Fibroblast of skin of scalp (primary cell): ENCODE data around the gene EDARADD. TPM values are rescaled to one million over a fixed set of nuclear protein-coding genes. Genes with fewer than 3 reads are reported as not detected.
"Not testable (repeated sequence)": the region's sequence is repeated elsewhere in the genome, so short reads cannot be mapped to it uniquely, and the experiment has no call there.

Experiments used
- DNase-seq: peaks from one replicate; pipeline ENCODE4 v3.0.0-alpha.2; 2013
- polyA plus RNA-seq, 2 experiments: library from polyadenylated mRNA; unstranded; fragments of 120-200 nt; gene quantifications; one replicate each; pipeline ENCODE4 v1.2.1, GENCODE V29; 2013; ENCODE audit not compliant: insufficient read length in 2 of 2

The EDARADD gene
- polyA plus RNA-seq (2013, experiment 1 of 2; ENCODE audit: insufficient read length): 0.39 TPM
- 0.26 TPM for polyA plus RNA-seq (2013, experiment 2 of 2; ENCODE audit: insufficient read length)

DNA sequence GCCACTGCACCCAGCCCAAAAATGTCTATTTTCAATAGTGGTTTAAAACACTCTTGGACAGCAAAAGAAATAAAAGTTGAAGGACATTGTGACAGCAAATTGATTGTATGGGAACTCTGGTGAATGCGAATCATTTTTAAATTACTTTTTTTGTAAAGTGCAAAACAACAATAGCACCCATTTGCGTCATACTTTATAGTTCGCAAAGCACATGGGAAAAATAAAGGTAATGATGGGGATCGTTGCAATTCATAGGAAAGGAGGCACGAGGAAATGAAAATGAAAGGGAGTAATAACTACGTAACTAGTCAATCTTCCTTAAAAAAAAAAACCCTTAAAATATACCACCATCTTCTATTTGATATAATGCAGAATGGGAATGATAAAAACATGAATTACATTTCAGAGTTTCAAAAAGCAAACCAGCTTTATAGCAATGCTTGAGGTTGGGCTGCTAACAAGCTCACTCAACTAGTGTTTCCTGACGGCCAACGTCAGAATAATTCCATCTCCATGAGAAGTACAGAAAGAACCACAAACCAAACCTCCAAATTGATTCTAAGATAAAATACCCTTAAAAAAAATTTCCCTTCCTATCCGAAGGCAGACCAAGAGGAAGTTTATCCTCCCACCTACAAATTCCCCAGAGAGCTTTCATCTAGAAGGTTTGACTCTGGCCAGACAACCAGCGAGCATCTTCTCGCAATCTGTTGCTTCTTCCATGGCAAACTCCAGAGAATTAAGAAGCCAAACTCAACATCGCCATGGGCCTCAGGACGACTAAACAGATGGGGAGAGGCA, at the start of gene EDARADD:
Gene EDARADD (plus strand): TSS at position 606 of the 801 bp plus-strand sequence. CDS start 159 bp downstream, at position 765.
- DNase-seq: peak; percentile 22

DNA sequence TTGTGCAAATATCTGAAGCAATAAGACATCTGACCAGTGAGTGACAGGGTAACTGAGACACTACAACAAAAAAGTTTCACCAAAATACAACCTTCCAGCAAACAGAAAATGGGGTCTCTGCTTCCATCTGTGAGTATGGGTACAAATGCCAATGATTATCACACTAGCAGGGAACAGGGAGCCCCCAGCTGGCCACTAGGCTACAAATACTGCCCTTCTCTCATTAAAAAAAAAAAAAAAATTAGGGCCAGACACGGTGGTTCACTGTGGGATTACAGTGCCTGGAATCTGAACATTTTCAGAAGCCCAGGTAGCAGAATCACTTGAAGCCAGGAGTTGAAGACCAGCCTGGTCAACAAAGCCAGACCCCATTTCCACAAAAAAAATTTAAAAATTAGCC, 48.4 kb upstream of the EDARADD start:
- no peak for DNase-seq

DNA sequence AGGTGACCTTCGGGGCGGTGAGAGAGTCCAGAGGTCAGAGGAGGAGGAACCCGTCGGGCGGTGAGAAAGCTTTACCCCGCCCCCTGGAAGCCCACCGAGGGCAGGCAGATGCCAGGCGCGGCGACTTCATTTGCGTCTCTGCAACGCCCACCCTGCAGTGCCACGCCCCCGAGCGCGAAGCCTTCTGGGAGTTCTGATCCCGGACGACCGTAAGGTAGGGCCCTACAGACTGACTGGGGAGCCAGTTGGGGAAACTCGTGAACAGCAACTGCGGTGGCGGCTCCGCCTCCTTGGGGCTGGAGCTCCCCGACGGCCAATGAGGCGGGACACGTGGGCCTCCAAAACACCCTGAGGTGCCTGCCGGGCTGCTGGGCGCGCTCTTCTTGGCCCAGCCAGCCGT, 46.0 kb upstream of the EDARADD start:
- no peak for DNase-seq

DNA sequence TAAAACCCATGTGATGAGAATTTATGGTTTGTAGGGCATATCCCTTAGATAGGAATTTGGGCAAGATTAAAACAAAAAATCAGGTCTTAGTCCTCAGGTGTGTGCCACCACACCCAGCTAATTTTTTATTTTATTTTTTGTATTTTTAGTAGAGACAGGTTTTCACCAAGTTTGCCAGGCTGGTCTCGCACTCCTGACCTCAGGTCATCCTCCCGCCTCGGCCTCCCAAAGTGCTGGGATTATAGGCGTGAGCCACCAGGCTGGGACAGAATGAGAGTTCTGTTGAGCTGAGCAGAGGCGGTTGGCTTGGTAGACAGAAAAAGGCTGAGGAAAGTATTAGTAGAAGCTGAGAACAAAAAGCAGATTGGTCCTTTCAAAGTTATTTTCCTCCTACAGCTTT, 43.8 kb upstream of the EDARADD start:
- no peak for DNase-seq

DNA sequence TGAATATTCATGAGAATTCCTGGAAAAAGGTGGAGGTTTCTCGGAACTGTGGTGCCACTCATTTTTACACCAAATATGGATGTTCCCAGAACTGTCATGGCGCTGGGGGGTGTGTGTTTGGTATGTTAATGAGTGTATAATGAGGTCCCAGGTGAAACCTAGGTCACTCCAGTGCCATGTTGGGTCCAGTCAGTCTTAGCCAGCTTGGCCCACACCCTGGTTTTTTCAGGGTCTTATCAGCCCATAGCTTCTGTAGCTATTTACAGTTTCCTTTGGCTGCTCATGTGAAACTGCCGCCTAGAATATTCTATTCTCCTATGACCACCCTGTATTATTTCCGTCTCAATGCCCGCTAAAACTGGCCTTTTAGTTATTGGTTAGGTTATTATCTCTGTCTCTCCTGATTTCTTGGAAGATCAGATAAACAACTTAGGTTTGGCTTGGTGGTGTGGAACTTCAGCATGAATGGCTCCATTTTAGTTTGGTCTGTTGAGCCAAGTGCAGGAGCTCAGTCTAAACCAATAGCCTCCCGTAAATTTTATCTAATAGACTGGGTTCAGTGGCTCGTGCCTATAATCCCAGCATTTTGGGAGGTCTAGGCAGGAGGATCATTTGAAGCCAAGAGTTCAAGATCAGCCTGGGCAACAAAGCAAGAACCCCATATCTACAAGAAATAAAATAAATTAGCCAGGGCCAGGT, 42.1 kb upstream of the EDARADD start:
- no peak for DNase-seq

DNA sequence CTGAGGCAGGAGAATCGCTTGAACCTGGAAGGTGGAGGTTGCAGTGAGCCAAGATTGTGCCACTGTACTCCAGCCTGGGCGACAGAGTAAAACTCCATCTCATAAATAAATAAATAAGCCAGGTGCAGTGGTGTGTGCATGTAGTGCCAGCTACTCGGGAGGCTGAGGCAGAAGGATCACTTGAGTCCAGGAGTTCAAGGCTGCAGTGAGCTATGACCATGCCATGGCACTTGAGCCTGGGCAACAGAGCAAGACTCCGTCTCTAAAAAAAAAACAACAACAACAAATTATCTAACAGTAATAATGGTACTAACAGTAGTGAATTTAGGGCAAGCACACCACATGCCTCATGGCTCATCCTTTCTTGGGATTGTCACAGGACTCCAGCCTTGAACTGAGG, 41.3 kb upstream of the EDARADD start:
- not testable (repeated sequence) for DNase-seq

DNA sequence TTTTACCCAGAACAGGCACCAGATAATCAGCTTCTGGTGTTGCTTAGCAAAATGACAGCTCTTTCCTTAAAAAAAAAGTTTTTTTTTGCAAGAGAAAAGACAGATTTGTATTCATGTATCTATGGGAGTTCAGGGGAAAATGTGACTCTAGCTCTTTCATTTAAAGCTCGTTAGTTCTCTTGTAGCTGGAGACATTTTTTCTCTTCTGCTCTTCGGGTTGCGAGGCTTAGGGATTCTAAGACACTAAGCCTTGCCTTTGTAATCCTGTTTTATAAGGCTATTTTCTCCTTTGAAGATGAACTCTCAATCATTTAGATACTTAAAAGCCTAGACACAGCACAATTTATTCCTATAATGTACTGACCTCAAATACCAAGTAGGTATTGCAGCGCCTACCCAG, 40.3 kb upstream of the EDARADD start:
- no peak for DNase-seq

DNA sequence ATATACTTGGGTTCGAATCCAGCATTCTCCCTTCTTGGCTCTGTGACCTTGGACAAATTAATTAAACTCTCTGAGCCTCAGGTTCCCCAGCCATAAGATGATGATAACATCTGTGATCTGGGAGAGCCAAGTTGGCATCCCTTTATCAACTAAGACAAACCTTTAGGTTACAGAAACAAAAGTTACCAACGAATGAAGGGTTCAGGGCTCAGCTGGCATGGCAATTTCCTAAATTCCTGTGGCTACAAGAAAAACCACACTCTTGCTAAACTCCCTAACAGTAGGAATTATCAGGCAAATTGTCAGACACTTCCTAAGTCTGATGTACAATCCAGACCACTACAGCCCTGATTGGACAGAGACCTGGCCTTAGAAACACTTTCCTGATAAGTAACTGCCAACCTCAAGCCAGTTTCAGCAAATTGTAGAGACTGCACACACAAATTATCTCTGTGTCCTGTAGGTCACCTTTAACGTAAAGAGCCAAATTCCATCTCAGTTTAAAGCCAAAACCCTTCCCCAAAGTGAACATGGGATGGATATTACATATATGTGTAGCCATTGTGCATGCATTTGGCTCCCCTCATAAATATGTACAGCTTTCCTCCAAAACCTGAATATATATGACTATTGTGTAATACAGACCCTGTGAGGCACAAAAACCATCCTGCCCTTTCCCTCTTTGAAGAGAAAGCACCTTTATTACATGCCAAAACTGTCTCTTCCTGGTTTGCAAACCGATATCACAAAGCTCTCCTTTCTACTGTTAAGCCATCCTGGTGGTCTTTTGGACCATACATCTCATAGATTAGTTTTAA, 39.5 kb upstream of the EDARADD start:
- peak; percentile 8 for DNase-seq

DNA sequence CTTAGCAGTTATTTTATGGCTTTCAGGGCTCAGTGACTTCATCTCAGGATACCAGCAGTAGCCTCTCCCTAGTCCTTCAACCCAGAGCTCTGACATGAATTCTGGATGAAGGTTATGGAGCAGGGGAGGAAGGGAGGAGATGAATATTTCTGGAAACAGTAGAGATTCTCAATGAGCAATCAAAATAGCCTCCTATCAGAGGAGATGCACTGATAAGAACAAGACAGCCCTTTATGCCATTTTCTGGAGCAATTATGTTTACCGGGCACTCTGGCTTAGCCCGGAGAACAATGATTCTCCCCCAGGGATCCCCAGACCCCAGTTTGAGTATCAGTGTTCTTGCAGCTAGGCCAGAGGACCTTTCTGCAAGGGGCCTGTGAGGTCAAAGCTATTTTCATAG, 37.9 kb upstream of the EDARADD start:
- no peak for DNase-seq

DNA sequence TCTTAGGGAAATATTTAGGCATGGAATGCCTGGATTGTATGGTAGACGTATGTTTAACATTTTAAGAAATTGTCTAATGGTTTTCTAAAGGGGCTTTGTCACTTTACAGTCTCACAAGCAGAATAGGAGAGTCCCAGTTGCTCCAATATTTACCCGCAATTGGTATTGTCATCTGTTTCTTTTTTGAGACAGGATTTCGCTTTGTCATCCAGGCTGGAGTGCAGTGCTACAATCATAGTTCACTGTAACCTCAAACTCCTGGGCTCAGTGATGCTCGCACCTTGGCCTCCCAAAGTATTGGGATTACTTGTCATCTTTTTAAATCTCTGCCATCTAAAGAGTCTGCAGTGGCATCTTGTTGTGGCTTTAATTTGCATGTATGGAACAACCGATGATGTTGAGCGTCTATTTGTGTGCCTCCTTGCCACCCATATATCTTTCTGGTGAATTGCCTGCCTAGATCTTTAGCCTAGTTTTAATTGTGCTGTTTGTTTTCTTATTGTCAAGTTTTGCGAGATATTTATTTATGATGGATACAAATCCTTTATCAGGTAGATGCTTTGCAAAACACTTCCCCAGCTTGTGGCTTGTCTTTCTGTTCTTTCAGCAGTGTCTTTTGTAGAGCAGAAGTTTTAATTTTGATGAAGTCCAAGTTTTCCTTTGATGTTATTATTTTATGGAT, 32.0 kb upstream of the EDARADD start:
- DNase-seq: no peak

DNA sequence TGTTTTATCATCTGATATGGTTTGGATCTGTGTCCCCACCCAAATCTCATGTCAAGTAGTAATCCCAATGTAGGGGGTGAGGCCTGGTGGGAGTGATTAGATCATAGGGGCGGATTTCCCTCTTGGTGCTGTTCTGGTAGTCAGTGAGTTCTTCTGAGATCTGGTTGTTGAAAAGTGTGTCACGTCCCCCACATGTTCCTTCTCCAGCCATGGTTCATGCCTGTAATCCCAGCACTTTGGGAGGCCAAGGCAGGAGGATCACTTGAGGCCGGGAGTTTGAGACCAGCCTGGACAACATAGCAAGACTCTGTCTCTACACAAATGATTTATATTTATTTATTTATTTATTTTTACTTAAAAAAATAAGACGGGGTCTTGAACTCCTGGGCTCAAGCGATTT, 30.8 kb upstream of the EDARADD start:
- no peak for DNase-seq

DNA sequence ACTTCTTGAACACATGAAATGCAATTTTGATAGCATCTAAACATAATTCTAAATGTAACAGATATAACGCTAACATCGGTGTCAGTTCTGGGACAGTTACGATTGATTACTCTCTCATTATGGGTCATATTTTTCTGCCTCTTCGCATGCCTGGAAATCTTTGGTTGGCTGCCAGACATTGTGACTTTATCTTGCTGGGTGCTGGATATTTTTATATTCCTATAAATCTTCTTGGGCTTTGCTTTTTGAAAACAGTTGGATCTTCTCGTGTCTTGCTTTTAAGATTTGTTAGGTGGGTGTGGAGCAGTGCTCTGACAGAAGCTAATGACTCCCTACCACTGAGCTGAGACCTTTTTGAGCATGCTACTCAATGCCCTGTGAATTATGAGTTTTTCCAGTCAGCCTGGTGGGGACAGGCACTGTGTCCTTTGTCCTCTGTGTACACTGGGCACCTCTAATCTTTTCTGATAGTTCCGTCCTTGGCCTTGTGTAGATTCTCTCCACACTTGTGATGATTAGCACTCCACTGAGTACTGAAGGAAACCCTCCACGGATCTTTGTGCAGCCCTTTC, 28.0 kb upstream of the EDARADD start:
- no peak for DNase-seq

DNA sequence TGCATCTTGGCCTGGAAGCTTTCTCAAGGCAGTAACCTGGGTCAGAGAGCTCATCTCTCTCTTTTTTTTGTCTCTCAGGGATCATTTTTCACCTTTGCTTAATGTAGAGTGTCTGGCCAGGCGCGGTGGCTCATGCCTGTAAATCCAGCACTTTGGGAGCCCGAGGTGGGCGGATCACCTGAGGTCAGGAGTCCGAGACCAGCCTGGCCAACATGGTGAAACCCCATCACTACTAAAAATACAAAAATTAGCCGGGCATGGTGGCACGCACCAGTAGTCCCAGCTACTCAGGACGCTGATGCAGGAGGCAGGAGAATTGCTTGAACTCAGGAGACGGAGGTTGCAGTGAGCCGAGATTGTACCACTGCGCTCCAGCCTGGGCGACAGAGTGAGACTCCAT, 27.4 kb upstream of the EDARADD start:
- not testable (repeated sequence) for DNase-seq

DNA sequence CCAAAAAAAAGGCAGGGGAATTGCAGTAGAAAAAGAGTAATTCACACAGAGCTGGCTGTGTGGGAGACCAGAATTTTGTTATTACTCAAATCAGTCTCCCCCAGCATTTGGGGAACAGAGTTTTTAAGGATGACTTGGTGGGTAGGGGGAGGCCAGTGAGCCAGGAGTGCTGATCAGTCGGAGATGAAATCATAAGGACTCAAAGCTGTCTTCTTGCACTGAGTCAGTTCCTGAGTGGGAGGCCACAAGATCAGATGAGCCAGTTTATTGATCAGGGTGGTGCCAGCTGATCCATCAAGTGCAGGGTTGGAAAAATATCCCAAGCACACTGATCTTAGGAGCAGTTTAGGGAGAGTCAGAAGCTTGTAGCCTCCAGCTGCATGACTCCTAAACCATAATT, 23.7 kb upstream of the EDARADD start:
- DNase-seq: no peak

DNA sequence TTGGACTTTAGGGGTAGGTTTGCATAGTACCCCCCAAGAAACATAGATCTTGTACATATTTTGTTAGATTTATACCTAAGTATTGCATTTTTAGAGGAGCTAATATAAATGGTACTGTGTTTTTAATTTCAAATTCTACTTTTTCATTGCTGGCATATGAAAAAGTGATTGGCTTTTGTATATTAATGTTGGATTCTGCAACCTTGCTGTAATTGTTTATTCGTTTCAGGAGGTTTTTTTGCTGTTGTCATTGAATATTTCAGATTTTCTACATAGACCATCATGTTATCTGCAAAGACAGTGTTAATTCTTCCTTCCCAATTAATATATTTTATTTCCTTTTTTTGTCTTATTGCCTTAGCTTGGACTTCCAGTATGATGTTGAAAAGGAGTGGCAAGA, 23.0 kb upstream of the EDARADD start:
- no peak for DNase-seq

DNA sequence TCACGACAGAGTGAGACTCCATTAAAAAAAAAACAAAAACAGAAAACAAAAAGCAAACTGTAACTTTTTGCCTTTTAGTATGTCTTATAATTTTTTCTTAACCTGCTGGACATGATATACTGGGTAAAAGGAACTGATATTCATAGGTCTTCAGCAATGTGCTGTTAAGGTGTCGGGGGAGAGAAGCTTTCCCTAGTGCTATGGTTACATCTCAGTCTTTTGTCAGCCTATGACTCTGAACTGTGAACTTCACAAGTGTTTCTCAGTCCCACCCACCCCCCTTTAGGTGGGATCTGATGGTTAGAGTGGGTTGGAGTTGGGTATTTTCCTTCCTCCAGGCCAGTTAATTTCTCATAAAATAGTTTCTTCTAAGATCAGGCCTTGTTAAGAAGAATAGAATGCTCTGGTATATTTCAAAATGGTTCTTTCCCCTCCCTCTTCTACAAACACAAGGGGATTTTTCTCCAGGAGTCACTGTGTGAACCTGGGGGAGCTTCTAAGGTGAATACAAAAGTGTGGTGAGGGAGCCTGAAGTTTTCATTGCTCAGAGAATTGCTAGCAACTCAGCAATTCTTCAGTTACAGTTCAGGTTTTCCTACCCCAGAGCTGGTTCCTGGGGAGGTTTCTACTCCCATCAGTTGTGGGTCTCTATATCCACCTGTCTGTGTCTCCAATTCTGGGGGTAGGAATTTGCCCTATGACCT, 16.1 kb upstream of the EDARADD start:
- DNase-seq: no peak

DNA sequence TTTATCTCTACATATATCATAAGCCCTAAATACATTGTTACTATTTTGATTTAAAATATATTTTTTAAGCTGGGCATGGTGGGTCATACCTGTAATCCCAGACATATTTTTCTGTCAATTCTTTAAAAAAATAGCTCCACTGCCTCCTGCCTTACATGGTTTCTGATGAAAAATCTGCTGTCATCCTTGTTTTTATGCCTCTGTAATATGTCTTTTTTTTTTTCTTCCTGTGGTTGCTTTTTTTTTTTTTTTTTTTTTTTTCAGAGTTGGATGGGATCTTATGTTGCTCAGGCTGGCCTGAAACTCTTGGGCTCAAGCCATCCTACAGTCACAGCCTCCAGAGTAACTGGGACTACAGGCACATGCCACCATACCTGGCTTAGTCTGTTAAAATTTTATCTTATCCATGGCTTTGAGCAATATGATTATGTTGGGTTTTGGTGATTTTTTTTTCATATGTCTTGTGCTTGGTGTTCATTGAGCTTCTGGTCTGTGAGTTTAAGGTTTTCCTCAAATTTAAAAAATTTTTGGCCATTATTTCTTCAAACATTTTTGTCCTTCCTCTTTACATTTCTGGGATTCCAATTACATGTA, 12.4 kb upstream of the EDARADD start:
- no peak for DNase-seq

DNA sequence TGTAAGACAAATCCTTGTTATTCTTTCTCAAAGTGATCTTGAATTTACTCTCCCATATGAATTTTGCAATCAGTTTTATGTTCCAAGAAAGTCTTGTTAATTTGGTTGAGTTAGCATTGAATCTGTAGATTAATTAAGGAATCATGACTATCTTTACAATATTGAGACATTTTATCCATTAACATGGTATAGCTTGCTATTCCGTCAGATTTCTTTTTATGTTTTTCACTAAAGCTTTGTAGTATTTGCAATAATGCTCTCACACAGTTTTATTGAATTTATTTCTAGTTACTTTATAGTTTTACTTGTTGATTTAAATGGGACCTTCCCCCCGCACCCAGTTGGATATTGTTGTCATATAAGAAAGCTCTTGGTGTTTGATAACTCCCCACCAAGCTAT, 5.8 kb upstream of the EDARADD start:
- DNase-seq: no peak

DNA sequence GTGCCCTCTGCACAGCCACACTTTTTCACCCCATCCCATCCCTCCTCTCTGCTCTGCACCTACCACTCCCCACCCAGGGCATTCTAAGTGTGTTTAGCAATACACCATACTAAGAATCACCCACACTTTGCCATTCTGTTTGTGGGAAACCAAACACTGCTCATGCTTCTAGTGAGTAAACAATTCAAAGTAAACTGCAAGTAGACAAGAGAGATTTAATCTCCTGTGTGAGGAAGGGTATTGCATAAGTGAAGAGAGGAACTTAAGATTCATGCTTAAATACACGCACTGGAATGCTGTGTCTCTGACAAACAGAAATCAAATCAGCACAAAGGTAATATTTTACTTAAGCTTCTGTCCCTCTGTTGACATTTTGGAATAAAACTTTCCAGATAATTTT, 4.8 kb upstream of the EDARADD start:
- DNase-seq: no peak

DNA sequence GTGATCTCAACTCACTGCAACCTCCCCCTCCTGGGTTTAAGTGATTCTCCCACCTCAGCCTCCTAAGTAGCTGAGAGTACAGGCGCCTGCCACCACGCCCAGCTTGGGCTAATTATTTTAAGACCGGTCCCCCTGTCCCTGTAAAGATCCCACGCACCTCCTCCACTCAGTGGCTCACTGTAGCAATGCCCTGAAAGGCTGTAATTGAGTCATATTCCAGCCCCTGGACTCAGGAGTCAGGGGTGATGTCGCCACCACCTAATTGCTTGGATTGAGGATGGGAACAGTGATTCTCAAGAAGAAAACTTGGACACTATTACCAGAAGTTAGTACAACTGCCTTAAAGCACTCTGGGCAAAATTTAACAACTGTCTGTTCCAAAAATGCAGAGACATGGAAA, 3.1 kb upstream of the EDARADD start:
- DNase-seq: no peak

DNA sequence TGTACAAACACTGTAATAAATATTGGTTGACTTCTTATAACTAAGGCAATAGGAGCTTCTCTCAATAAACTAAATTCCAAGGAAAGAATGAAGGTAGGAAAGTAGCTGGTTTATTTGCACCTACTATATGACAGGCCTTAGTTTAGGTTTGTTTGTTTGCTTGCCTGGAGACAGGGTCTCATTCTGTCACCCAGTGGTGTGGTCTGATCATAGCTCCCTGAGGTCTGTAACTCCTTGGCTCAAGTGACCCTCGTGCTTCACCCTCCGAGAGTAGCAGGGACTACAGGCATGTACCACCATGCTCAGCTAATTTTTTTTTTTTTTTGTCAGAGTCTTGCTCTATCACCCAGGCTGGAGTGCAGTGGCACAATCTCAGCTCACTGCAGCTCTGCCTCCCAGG, 1.9 kb upstream of the EDARADD start:
- DNase-seq: no peak
